Neural cell (in vitro differentiated cells): ENCODE data around the gene NIFK.

Experiments
- EP300 ChIP-seq: fragments of 450-650 bp; conservative IDR thresholded peaks from 2 replicates; pipeline ENCODE4 v1.6.1; 2014; ENCODE audit warnings: antibody characterized with exemption, mild to moderate bottlenecking, moderate library complexity; ENCODE audit not compliant: poor library complexity, severe bottlenecking
- EZH2 ChIP-seq: fragments of 200-600, 300-800 bp; shearing (Covaris generic), sonication (generic); IDR thresholded peaks from 2 replicates; pipeline ENCODE4 v1.6.1; 2014; ENCODE audit warnings: antibody characterized with exemption, low read length, borderline replicate concordance, mild to moderate bottlenecking; ENCODE audit not compliant: insufficient read depth, poor library complexity, severe bottlenecking
- RAD21 ChIP-seq: fragments of 450-650 bp; conservative IDR thresholded peaks from 2 replicates; pipeline ENCODE4 v1.6.1; 2014; ENCODE audit warnings: antibody characterized with exemption, mild to moderate bottlenecking, moderate library complexity
- TAF1 ChIP-seq: IDR thresholded peaks from 2 replicates; pipeline ENCODE4 v1.6.1; 2012; ENCODE audit warnings: low read depth
- TF ChIP-seq, protein P1 (sequence below): fragments of 450-650 bp; IDR thresholded peaks from 2 replicates; pipeline ENCODE4 v1.5.1; 2014; ENCODE audit warnings: antibody characterized with exemption, mild to moderate bottlenecking, moderate library complexity; ENCODE audit not compliant: poor library complexity, severe bottlenecking
- TF ChIP-seq, protein P2 (sequence below): IDR thresholded peaks from 2 replicates; pipeline ENCODE4 v1.6.1; 2012; ENCODE audit warnings: borderline replicate concordance

DNA sequence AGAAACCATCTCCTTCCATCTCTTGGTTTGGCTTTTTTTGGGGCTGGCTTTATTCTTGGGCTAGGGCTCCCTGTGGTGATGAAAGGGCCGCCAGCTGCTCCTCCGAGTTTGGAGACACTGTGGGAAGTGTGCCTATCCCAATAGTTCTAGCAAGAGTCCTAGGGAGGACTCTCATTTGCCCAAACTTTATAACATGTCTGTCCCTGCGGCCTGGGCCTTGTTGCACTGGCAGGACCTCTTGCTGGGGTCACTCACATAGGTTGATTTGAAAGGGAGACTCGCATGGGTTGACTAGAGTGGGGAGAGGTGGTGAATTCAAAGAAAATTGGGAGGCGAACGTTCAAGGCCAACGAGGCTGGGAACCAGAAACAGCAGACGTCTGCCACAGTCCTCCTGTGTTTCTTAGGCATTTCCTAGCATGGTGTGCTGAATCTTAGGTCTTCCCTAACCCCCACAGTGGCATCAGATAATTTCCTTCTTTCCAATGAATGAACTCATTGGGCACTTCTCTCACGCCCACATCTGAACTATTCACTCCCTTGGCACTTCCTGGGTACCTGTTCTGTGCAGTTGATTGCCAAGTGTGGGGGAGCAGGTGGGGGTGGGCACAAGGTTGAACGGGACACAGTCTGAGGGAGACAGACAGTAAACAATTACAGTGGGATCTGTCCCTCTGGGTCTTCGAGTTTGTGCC lies 26.8 kb downstream of the NIFK start:
- TF ChIP-seq TAF1: no peak
- TF ChIP-seq EP300: no peak
- TF ChIP-seq RAD21: no peak
- TF ChIP-seq EZH2: no peak
- TF ChIP-seq, protein P1, sequence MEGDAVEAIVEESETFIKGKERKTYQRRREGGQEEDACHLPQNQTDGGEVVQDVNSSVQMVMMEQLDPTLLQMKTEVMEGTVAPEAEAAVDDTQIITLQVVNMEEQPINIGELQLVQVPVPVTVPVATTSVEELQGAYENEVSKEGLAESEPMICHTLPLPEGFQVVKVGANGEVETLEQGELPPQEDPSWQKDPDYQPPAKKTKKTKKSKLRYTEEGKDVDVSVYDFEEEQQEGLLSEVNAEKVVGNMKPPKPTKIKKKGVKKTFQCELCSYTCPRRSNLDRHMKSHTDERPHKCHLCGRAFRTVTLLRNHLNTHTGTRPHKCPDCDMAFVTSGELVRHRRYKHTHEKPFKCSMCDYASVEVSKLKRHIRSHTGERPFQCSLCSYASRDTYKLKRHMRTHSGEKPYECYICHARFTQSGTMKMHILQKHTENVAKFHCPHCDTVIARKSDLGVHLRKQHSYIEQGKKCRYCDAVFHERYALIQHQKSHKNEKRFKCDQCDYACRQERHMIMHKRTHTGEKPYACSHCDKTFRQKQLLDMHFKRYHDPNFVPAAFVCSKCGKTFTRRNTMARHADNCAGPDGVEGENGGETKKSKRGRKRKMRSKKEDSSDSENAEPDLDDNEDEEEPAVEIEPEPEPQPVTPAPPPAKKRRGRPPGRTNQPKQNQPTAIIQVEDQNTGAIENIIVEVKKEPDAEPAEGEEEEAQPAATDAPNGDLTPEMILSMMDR: no peak
- TF ChIP-seq, protein P2, sequence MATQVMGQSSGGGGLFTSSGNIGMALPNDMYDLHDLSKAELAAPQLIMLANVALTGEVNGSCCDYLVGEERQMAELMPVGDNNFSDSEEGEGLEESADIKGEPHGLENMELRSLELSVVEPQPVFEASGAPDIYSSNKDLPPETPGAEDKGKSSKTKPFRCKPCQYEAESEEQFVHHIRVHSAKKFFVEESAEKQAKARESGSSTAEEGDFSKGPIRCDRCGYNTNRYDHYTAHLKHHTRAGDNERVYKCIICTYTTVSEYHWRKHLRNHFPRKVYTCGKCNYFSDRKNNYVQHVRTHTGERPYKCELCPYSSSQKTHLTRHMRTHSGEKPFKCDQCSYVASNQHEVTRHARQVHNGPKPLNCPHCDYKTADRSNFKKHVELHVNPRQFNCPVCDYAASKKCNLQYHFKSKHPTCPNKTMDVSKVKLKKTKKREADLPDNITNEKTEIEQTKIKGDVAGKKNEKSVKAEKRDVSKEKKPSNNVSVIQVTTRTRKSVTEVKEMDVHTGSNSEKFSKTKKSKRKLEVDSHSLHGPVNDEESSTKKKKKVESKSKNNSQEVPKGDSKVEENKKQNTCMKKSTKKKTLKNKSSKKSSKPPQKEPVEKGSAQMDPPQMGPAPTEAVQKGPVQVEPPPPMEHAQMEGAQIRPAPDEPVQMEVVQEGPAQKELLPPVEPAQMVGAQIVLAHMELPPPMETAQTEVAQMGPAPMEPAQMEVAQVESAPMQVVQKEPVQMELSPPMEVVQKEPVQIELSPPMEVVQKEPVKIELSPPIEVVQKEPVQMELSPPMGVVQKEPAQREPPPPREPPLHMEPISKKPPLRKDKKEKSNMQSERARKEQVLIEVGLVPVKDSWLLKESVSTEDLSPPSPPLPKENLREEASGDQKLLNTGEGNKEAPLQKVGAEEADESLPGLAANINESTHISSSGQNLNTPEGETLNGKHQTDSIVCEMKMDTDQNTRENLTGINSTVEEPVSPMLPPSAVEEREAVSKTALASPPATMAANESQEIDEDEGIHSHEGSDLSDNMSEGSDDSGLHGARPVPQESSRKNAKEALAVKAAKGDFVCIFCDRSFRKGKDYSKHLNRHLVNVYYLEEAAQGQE: no peak
